ENCODE results near the gene ERBB4. TPM values are rescaled to one million over a fixed set of nuclear protein-coding genes. Genes with fewer than 3 reads are reported as not detected.
"Not testable (repeated sequence)": the region's sequence is repeated elsewhere in the genome, so short reads cannot be mapped to it uniquely, and the experiment has no call there.

ERBB4 gene
- polyA plus RNA-seq, 4 donors = 2.2 to 63.3 (median 45.5) TPM

- no peak for DNase-seq (ENCODE audit: low read depth in 4 of 4, low spot score in 3 of 4)
These were observed 510.6 kb downstream of the ERBB4 start for GRCh38 chr2:212027681-212028628.

GRCh38 chr2:212024040-212024439 is 514.6 kb downstream of the ERBB4 start:
- no peak for DNase-seq (ENCODE audit: low read depth in 4 of 4, low spot score in 3 of 4)

- DNase-seq (ENCODE audit: low read depth in 4 of 4, low spot score in 3 of 4) = no peak
These were observed 515.6 kb downstream of the ERBB4 start for GRCh38 chr2:212022966-212023365.

- DNase-seq (ENCODE audit: low read depth in 4 of 4, low spot score in 3 of 4) = no peak
These were observed 516.7 kb downstream of the ERBB4 start for GRCh38 chr2:212021947-212022346.

- DNase-seq (ENCODE audit: low read depth in 4 of 4, low spot score in 3 of 4) = no peak
These were observed 523.0 kb downstream of the ERBB4 start for GRCh38 chr2:212015588-212015987.

- DNase-seq (ENCODE audit: low read depth in 4 of 4, low spot score in 3 of 4) = no peak
These were observed 525.0 kb downstream of the ERBB4 start for GRCh38 chr2:212013626-212014025.

- not testable (repeated sequence) for DNase-seq (ENCODE audit: low read depth in 4 of 4, low spot score in 3 of 4)
These were observed 528.3 kb downstream of the ERBB4 start for GRCh38 chr2:212010305-212010704.

- DNase-seq (ENCODE audit: low read depth in 4 of 4, low spot score in 3 of 4) = no peak
These were observed 530.6 kb downstream of the ERBB4 start for GRCh38 chr2:212007972-212008371.

GRCh38 chr2:212005085-212005671 is 533.4 kb downstream of the ERBB4 start:
- DNase-seq (ENCODE audit: low read depth in 4 of 4, low spot score in 3 of 4) = no peak

GRCh38 chr2:212001325-212001724 is 537.3 kb downstream of the ERBB4 start:
- no peak for DNase-seq (ENCODE audit: low read depth in 4 of 4, low spot score in 3 of 4)

GRCh38 chr2:211996857-211997256 is 541.7 kb downstream of the ERBB4 start:
- no peak for DNase-seq (ENCODE audit: low read depth in 4 of 4, low spot score in 3 of 4)

- DNase-seq (ENCODE audit: low read depth in 4 of 4, low spot score in 3 of 4) = no peak
These were observed 543.8 kb downstream of the ERBB4 start for GRCh38 chr2:211994806-211995205.

GRCh38 chr2:211990335-211990734 is 548.3 kb downstream of the ERBB4 start:
- DNase-seq (ENCODE audit: low read depth in 4 of 4, low spot score in 3 of 4) = no peak

GRCh38 chr2:211986313-211986712 is 552.3 kb downstream of the ERBB4 start:
- no peak for DNase-seq (ENCODE audit: low read depth in 4 of 4, low spot score in 3 of 4)

- DNase-seq (ENCODE audit: low read depth in 4 of 4, low spot score in 3 of 4) = no peak
These were observed 553.2 kb downstream of the ERBB4 start for GRCh38 chr2:211985393-211985792.

- no peak for DNase-seq (ENCODE audit: low read depth in 4 of 4, low spot score in 3 of 4)
These were observed 556.4 kb downstream of the ERBB4 start for GRCh38 chr2:211982162-211982561.

- DNase-seq (ENCODE audit: low read depth in 4 of 4, low spot score in 3 of 4) = no peak
These were observed 557.2 kb downstream of the ERBB4 start for GRCh38 chr2:211981451-211981850.

GRCh38 chr2:211976076-211976475 is 562.5 kb downstream of the ERBB4 start:
- DNase-seq (ENCODE audit: low read depth in 4 of 4, low spot score in 3 of 4) = no peak

GRCh38 chr2:211967234-211967633 is 571.4 kb downstream of the ERBB4 start:
- DNase-seq (ENCODE audit: low read depth in 4 of 4, low spot score in 3 of 4) = no peak

GRCh38 chr2:211963969-211964368 is 574.6 kb downstream of the ERBB4 start:
- no peak for DNase-seq (ENCODE audit: low read depth in 4 of 4, low spot score in 3 of 4)

GRCh38 chr2:211957799-211958198 is 580.8 kb downstream of the ERBB4 start:
- no peak for DNase-seq (ENCODE audit: low read depth in 4 of 4, low spot score in 3 of 4)

GRCh38 chr2:211955648-211956047 is 583.0 kb downstream of the ERBB4 start:
- DNase-seq (ENCODE audit: low read depth in 4 of 4, low spot score in 3 of 4) = no peak

Data from left renal pelvis (tissue), 4 donors.